Upper lobe of left lung (tissue), 4 donors: ENCODE measurements around the gene ADIRF.

Experiments used
- CTCF ChIP-seq, 6 experiments: fragments of 450-650 bp in 4 of 6; fragments of 200-600 bp in 2 of 6; sonication (generic) in 2 of 6; IDR thresholded peaks; one replicate each; pipeline ENCODE4 v1.5.1; 2016 to 2019; ENCODE audit warnings: antibody characterized with exemption in 6 of 6
- POLR2A ChIP-seq, 4 donors: fragments of 450-650 bp; IDR thresholded peaks; one replicate each; pipeline ENCODE4 v1.5.1; 2016 to 2017; ENCODE audit warnings: antibody characterized with exemption in 4 of 4, mild to moderate bottlenecking in 2 of 4

DNA sequence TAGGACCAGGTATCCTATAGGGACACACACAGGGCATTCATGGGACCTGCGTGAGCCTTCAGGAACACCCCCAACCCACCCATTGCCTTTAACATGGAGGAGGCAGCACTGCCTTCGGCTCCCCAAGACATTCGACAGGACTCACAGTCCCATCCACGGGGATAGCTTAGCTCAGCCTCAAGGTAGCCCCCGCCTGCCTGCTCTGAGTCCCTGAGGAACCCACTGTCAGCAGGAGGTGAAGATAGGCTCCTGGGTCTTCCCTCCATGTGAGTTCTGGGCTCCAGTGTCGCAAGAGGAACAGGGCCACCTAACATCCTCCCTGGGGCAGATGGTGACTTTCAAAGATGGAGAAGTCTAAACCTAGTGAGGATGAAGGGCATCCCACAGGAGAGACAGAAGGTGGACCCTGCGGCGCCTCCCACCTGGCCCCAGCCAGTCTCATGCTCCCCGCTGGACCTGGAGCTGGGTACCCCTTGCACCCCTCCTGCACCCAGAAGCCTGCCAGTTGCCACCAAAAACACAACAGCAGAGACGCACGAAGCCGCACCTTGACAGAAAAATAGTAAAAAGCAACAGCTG lies 4.9 kb upstream of the ADIRF start:
- TF ChIP-seq CTCF (IDR thresholded peaks at IDR 0.05) (no peak), POLR2A (IDR thresholded peaks at IDR 0.05) (no peak)
